Activated T-cell treated with anti-CD3 and anti-CD28 coated beads, Interleukin-2, amount 50 U/mL, for 4 hours (primary cell): ENCODE results near the gene ZDHHC6. TPM values are rescaled to one million over a fixed set of nuclear protein-coding genes. Genes with fewer than 3 reads are reported as not detected.
"Not testable (repeated sequence)": the region's sequence is repeated elsewhere in the genome, so short reads cannot be mapped to it uniquely, and the experiment has no call there.

Source experiments
- ATAC-seq, 2 donors: fragments of 200-7000 bp; cut with Tn5 transposase; one replicate each; pipeline ENCODE4 v1.10.0; 2021
- DNase-seq: peaks from one replicate; pipeline ENCODE4 v3.0.0-alpha.2; 2020
- H3K27me3 Mint-ChIP-seq: one replicate; pipeline ENCODE4 v1.8.0; 2021; ENCODE audit warnings: low read depth, mixed read lengths
- H3K36me3 Mint-ChIP-seq: one replicate; pipeline ENCODE4 v1.8.0; 2022; ENCODE audit warnings: mixed read lengths; ENCODE audit not compliant: insufficient read depth
- H3K4me1 Mint-ChIP-seq: one replicate; pipeline ENCODE4 v1.8.0; 2021; ENCODE audit warnings: low read depth, mixed read lengths
- H3K4me3 Mint-ChIP-seq: one replicate; pipeline ENCODE4 v1.8.0; 2021; ENCODE audit warnings: mild to moderate bottlenecking, moderate library complexity, mixed read lengths
- H3K9me3 Mint-ChIP-seq: one replicate; pipeline ENCODE4 v1.8.0; 2021; ENCODE audit warnings: mixed read lengths
- total RNA-seq, 3 donors: library from RNA; stranded (reverse); gene quantifications; one replicate each; pipeline ENCODE4 v1.2.1, GENCODE V29; 2021

The ZDHHC6 gene
- total RNA-seq, 3 donors from 2014 or later = 33.4 to 40.6 (median 36.2) TPM

DNA sequence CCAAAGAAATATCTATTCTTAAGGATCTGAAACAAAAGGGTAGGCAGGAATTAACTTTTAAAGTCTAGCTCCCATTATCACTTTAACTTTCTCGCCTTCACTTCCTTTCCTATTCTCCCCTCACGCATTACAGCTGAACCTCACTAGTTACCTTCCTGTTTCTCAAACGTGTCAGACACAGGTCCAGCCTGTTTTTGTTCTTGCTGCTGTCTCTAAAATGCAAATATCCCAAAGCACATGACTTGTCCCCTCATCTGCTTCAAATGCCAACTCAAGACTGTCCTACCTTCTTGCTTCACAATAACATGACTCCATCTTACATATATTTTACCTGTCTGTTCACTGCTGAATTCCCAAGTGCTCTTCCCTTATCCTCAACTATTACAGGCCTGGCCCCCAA, 17.6 kb downstream of the ZDHHC6 start:
- H3K4me1 Mint-ChIP-seq = no peaks in the 10 kb centered on the region
- DNase-seq (no peak), ATAC-seq (no peak)
- peaks cover 35% of the 10 kb centered on the region for H3K36me3 Mint-ChIP-seq
- no peaks in the 10 kb centered on the region for H3K9me3 Mint-ChIP-seq
- H3K4me3 Mint-ChIP-seq = no peak overlapping the region
- H3K27me3 Mint-ChIP-seq = no peaks in the 10 kb centered on the region

DNA sequence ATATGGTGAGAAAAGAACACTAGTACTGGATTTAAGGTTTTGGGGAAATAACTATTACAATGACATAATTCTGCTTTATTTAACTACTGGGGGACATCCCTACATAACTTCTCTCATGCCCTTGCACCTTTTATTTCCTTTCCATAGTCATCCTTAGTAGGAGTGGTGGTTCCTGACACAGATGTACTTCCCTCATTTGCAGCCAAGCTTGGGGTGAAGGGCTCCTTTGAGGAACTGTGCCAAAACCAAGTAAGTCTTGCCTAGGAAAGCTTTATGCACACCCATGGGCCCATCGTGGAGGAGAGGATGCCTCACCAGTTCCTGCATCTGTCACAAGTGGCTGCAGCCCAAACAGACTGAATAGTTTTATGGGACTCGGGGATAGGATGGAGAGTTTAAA, 20.6 kb downstream of the ZDHHC6 start:
- H3K36me3 Mint-ChIP-seq = peaks cover 40% of the 10 kb centered on the region
- H3K27me3 Mint-ChIP-seq = no peaks in the 10 kb centered on the region
- DNase-seq = no peak

DNA sequence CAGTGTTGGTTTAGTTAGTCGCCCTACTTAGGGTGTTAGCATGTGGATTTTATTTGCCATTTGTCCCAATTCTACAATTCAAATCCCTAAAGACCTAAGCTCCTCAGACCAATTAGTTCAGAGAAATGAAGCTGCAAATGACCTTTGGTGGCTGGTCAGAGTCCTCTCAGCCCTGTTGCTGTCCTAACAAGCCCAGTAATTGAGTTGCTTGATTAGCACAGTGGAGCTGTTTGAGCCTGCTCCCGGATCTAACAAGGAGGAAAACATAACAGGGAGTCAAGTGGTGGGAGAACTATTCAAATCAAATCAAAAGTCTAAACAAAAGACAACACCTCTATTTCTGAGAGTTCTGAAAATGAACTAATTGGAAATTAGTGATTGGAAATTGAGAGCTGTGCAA, 22.1 kb downstream of the ZDHHC6 start:
- Mint-ChIP-seq H3K9me3 (no peaks in the 10 kb centered on the region), H3K36me3 (peaks cover 42% of the 10 kb centered on the region), H3K4me3 (no peak overlapping the region), H3K27me3 (no peaks in the 10 kb centered on the region), H3K4me1 (no peaks in the 10 kb centered on the region)
- ATAC-seq (no peak), DNase-seq (no peak)

More for the DNA sequence above, 20.6 kb downstream of the ZDHHC6 start:
- no peaks in the 10 kb centered on the region for H3K4me1 Mint-ChIP-seq
- H3K4me3 Mint-ChIP-seq = no peak overlapping the region
- H3K9me3 Mint-ChIP-seq = no peaks in the 10 kb centered on the region
- ATAC-seq = no peak

DNA sequence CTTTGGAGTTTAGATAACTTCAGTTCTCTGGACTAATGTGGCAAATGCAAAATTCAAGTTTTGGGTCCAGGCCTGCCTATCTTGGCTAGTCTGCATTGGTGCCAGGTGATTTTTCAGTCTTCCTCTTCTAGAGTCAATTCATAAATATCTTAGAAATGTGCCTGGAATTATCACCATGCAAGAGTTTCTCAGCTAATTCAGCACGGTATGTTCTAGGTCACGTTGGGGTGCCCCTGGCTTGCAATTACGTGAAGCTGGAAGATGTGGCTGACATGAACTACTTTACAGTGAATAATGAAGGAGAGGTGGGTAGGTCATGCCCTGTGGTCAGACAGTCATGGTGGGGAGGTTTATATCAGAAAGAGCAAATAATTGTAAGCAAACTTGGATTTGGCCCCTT, 25.0 kb downstream of the ZDHHC6 start:
- Mint-ChIP-seq H3K36me3 (peaks cover 29% of the 10 kb centered on the region), H3K4me1 (no peaks in the 10 kb centered on the region), H3K9me3 (no peaks in the 10 kb centered on the region), H3K27me3 (no peaks in the 10 kb centered on the region), H3K4me3 (no peak overlapping the region)
- ATAC-seq = no peak
- no peak for DNase-seq

DNA sequence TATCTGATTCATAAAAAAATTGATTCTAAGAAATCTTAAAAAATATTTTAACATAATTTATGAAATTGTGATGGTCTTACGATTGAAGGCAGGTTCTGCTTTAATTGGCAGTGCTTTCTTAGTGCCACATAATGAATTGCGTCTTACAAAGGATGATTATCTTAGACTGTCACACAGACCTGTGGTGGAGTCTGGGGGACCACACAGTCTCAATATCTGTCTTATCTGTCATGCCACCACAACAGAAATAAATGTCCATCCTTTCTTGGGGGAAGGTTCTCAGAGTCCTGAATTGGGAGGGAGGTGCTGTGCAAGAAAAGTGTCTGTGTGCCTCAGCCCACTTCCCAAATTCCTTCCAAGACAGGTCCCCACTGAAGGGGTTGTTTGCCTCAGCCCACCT, 34.0 kb downstream of the ZDHHC6 start:
- ATAC-seq (no peak), DNase-seq (no peak)
- Mint-ChIP-seq H3K9me3 (no peaks in the 10 kb centered on the region), H3K4me3 (no peak overlapping the region), H3K27me3 (no peaks in the 10 kb centered on the region), H3K36me3 (peaks cover 42% of the 10 kb centered on the region), H3K4me1 (no peaks in the 10 kb centered on the region)

DNA sequence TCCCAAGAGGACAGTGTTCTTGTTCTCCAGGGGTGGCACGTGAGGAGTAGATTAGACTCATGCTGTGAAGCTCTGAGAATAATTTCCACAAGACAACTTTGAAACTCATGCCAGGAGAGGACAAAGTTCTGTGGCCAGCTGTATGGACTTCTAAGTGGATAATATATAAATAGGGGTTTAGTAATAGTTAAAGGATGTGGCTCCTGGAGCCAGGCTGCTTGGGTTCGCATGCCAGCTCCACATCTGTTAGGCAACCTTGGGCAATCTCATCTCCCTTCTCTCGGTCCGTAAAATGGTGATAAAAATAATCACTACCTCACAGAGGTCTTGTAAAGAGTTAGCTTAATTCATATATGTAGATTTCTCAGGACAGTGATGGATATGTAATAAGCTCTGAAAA, 37.0 kb downstream of the ZDHHC6 start:
- peaks cover 3% of the 10 kb centered on the region for H3K4me1 Mint-ChIP-seq
- ATAC-seq (no peak), DNase-seq (no peak)
- peaks cover 50% of the 10 kb centered on the region for H3K36me3 Mint-ChIP-seq
- no peaks in the 10 kb centered on the region for H3K9me3 Mint-ChIP-seq
- H3K27me3 Mint-ChIP-seq = no peaks in the 10 kb centered on the region
- no peak overlapping the region for H3K4me3 Mint-ChIP-seq

DNA sequence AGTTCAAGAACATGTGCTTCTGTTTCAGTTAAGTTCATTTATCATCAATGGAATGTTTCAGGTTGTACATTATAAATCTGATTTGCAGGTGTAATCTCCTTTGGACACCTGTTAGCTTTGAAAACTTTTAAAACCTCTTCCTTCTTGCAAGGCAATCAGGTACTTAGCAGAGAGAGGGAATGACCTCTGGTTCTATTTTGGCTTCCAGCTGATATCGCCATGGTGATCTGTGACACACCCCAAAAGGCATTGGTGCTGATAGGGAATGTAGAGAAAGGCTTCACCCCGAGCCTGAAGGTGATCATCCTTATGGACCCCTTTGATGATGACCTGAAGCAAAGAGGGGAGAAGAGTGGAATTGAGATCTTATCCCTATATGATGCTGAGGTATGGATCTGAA, 37.4 kb downstream of the ZDHHC6 start:
- DNase-seq = no peak
- Mint-ChIP-seq H3K27me3 (no peaks in the 10 kb centered on the region), H3K36me3 (peaks cover 54% of the 10 kb centered on the region), H3K9me3 (no peaks in the 10 kb centered on the region), H3K4me1 (peaks cover 3% of the 10 kb centered on the region), H3K4me3 (no peak overlapping the region)
- ATAC-seq = no peak

DNA sequence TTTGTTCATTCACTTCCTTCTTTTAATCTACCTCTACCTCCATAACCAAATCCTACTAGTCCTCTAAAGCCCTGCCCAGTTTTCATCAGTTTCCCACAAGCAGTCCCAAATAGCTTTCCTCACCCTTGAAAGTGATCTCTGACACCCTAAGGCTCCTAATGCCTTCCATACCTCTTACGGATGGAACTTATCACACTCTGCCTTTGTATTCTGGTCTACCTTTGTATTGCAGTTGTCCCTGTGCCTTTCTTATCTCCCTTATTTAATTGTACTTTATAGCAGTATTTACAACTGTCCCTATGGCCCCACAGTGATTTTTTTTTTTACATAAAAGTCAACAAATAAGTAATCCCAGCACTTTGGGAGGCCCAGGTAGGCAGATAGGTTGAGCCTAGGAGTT, 39.0 kb downstream of the ZDHHC6 start:
- no peak for ATAC-seq
- no peaks in the 10 kb centered on the region for H3K27me3 Mint-ChIP-seq
- H3K4me1 Mint-ChIP-seq = peaks cover 3% of the 10 kb centered on the region
- no peak overlapping the region for H3K4me3 Mint-ChIP-seq
- DNase-seq = no peak
- no peaks in the 10 kb centered on the region for H3K9me3 Mint-ChIP-seq
- H3K36me3 Mint-ChIP-seq = peaks cover 57% of the 10 kb centered on the region

DNA sequence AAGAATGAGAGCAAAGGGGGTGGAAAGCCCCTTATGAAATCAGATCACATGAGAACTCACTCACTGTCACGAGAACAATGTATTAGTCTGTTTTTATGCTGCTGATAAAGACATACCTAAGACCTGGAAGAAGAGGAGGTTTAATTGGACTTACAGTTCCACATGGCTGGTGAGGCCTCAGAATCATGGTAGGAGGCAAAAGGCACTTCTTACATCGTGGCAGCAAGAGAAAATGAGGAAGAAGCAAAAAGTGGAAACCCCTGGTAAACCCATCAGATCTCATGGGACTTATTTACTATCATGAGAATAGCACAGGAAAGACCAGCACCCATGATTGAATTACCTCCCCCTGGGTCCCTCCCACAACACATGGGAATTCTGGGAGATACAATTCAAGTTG, 39.9 kb downstream of the ZDHHC6 start:
- not testable (repeated sequence) for H3K4me1 Mint-ChIP-seq, H3K4me3 Mint-ChIP-seq, H3K27me3 Mint-ChIP-seq, H3K9me3 Mint-ChIP-seq, DNase-seq, ATAC-seq
- H3K36me3 Mint-ChIP-seq = peaks cover 60% of the 10 kb centered on the region

DNA sequence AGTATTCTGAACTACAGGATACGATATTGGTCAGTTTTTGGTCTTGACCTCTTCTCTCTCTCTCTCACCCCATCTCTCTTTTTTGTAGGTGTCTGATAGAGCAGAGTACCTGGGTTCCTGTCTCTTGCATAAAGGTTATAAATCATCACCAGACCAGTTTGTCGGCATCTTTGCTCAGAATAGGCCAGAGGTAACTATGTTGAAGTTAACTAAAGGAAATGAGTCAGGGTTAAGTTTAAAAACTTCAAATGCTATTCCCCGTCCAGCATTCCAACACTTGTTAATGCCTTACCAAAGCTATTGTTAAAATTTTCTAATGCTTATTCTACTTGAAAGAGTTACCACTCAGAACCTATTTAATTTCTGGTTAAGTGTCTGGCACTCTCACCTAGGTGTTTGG, 42.1 kb downstream of the ZDHHC6 start:
- H3K4me1 Mint-ChIP-seq = peaks cover 3% of the 10 kb centered on the region
- no peaks in the 10 kb centered on the region for H3K27me3 Mint-ChIP-seq
- no peak overlapping the region for H3K4me3 Mint-ChIP-seq
- DNase-seq (no peak), ATAC-seq (no peak)
- H3K36me3 Mint-ChIP-seq = peaks cover 58% of the 10 kb centered on the region
- H3K9me3 Mint-ChIP-seq = no peaks in the 10 kb centered on the region

DNA sequence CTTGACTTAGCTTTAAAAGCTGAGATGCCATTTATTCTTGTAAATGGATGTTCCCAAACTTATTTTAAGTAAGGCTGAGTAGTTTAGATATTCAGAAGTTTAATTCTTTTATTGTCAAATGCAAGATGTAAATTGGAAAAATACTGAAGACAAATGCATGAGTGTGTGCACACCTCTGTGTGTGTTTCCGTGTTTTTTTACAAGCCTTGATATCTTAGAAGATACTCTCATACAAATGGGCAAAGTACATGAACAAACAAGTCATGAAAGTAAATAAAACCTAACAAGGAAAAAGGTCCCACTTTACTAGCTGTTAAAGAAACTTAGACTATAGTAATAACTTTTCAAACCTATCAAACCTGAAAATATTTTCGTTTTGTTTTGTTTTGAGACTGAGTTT, 43.8 kb downstream of the ZDHHC6 start:
- Mint-ChIP-seq H3K4me3 (no peak overlapping the region), H3K36me3 (peaks cover 50% of the 10 kb centered on the region), H3K9me3 (no peaks in the 10 kb centered on the region), H3K27me3 (no peaks in the 10 kb centered on the region), H3K4me1 (peaks cover 3% of the 10 kb centered on the region)
- no peak for DNase-seq
- ATAC-seq = no peak

DNA sequence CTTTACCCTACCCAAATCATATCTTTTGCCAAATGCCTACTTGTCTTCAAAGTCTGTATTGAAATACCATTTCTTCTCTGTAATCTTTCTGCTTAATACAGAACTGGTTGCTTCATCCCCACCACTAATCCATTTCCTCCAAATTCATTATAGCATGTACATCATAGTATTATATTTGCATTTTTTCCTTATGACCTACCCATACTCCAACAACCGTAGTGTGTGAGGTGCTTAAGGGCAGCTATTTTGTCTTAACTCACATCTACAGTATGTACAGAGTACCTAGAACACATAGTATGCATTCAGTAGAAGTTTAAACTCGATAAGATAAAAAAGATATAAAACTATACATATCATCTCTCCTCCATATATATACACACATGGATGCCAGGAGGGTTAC, 49.1 kb downstream of the ZDHHC6 start:
- no peaks in the 10 kb centered on the region for H3K27me3 Mint-ChIP-seq
- no peak for ATAC-seq
- H3K36me3 Mint-ChIP-seq = peaks cover 17% of the 10 kb centered on the region
- no peak for DNase-seq
- H3K9me3 Mint-ChIP-seq = no peaks in the 10 kb centered on the region
- peaks cover 7% of the 10 kb centered on the region for H3K4me1 Mint-ChIP-seq
- no peak overlapping the region for H3K4me3 Mint-ChIP-seq

DNA sequence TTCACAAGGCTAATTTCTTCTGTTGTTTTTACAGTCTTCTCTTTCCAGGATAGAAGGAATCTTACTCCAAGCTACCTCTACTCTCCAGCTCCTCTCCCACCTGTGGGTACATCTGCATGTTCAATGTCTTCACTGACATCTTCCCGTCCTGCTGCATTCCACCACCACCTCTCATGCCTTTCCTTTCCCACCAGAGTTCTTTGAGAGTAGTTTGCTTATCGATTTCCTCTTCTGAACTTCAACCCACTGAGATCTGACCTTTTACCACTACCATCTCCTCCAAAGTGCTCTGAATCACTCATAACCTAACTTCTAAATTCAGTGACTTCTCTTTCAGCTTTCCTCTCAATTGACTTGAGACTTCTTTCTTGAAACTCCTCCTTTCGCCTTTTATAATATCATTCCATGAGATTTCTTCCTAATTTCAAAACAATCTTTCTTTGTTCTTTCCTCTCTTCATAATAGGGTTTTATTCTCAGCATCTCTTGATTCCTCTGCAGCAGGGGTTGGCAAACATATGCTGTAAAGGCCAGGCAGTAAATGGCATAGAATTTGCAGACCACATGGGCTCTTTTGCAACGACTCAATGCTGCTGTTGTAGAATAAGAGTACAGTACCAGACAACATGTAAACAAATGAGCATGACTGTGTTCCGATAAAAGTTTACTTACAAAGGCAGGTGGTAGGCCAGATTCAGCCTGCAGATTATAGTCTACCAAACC, 50.7 kb downstream of the ZDHHC6 start:
- no peaks in the 10 kb centered on the region for H3K9me3 Mint-ChIP-seq
- no peak overlapping the region for H3K4me3 Mint-ChIP-seq
- peaks cover 12% of the 10 kb centered on the region for H3K36me3 Mint-ChIP-seq
- peaks cover 15% of the 10 kb centered on the region for H3K4me1 Mint-ChIP-seq
- DNase-seq (no peak), ATAC-seq (no peak)
- H3K27me3 Mint-ChIP-seq = no peaks in the 10 kb centered on the region

DNA sequence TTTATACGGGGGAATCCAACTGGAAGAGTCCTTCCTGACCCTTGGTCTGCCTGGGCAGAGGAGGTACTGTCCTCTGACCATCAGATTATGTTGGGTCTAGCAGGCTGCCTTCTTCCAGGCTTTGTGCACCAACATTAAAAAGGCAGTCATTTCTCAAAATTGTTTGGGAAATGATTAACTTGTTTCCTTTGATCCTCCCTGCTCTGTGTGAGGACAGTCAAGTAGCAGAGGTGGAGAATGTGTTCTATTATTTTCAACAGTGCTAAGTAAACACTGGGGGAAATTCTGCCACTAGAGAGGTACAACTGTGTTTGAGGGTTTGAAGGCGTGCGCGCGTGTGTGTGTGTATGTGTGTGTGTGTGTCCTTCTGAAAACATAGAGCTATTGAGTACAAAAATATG, 52.2 kb downstream of the ZDHHC6 start:
- ATAC-seq (no peak), DNase-seq (no peak)
- Mint-ChIP-seq H3K9me3 (no peaks in the 10 kb centered on the region), H3K36me3 (peaks cover 6% of the 10 kb centered on the region), H3K4me1 (peaks cover 27% of the 10 kb centered on the region), H3K4me3 (no peak overlapping the region), H3K27me3 (no peaks in the 10 kb centered on the region)

DNA sequence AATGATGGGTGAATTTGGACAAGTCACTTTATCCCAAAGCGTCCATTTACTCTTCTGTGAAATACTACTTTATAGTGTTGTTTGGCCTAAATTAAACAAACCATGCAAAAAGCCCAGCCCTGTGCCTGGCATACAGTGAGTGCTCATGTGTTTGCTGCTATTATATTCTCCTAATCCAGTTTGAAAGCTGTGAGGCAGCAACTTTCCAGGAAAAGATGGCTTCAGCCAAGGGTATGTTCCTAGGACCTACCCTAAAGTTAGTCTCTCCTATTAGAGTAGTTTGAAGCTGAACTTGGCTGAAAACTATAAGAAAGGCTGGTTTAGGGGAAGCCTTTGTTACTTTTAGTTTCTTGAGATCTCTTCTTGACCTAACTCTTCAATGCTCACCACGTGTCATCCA, 52.9 kb downstream of the ZDHHC6 start:
- H3K36me3 Mint-ChIP-seq = peaks cover 3% of the 10 kb centered on the region
- no peak for ATAC-seq
- H3K4me1 Mint-ChIP-seq = peaks cover 34% of the 10 kb centered on the region
- H3K27me3 Mint-ChIP-seq = no peaks in the 10 kb centered on the region
- no peak overlapping the region for H3K4me3 Mint-ChIP-seq
- no peaks in the 10 kb centered on the region for H3K9me3 Mint-ChIP-seq
- no peak for DNase-seq

DNA sequence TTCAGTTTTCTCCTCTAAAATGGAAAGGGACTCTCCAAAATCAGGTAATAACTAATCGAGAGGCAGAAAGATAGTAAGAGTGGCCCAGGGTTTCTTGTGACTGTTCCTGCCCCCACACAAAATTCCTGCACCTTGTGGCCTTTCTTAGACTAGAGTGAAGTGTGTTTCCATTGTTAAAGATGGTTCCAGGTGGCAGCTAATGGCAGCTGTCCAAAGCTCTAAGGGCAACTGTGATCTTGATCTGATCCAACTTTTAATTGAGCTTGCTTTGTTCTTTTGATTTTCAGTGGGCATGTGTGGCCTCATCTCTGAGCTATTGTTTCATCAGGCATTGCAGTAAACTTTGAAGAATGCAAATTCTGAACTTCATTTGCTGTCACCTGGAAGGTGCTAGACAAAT, 53.4 kb downstream of the ZDHHC6 start:
- no peak for ATAC-seq
- no peaks in the 10 kb centered on the region for H3K27me3 Mint-ChIP-seq
- no peak for DNase-seq
- peaks cover 2% of the 10 kb centered on the region for H3K36me3 Mint-ChIP-seq
- peaks cover 39% of the 10 kb centered on the region for H3K4me1 Mint-ChIP-seq
- no peak overlapping the region for H3K4me3 Mint-ChIP-seq
- H3K9me3 Mint-ChIP-seq = no peaks in the 10 kb centered on the region
